Neural cell (in vitro differentiated cells): ENCODE data around the gene TSGA10IP.

ENCODE experiments used
- CTCF ChIP-seq: fragments of 450-650 bp; IDR thresholded peaks from 2 replicates; pipeline ENCODE4 v1.5.1; 2014; ENCODE audit warnings: antibody characterized with exemption, mild to moderate bottlenecking, moderate library complexity; ENCODE audit not compliant: poor library complexity, severe bottlenecking
- EP300 ChIP-seq: fragments of 450-650 bp; conservative IDR thresholded peaks from 2 replicates; pipeline ENCODE4 v1.6.1; 2014; ENCODE audit warnings: antibody characterized with exemption, mild to moderate bottlenecking, moderate library complexity; ENCODE audit not compliant: poor library complexity, severe bottlenecking
- EZH2 ChIP-seq: fragments of 200-600, 300-800 bp; shearing (Covaris generic), sonication (generic); IDR thresholded peaks from 2 replicates; pipeline ENCODE4 v1.6.1; 2014; ENCODE audit warnings: antibody characterized with exemption, low read length, borderline replicate concordance, mild to moderate bottlenecking; ENCODE audit not compliant: insufficient read depth, poor library complexity, severe bottlenecking
- POLR2AphosphoS5 ChIP-seq: IDR thresholded peaks from 2 replicates; pipeline ENCODE4 v1.6.1; 2012
- RAD21 ChIP-seq: fragments of 450-650 bp; conservative IDR thresholded peaks from 2 replicates; pipeline ENCODE4 v1.6.1; 2014; ENCODE audit warnings: antibody characterized with exemption, mild to moderate bottlenecking, moderate library complexity
- TF ChIP-seq, protein P1 (sequence below): IDR thresholded peaks from 2 replicates; pipeline ENCODE4 v1.6.1; 2012; ENCODE audit warnings: borderline replicate concordance

GRCh38 chr11:65961267-65962140 lies 16.2 kb downstream of the TSGA10IP start, which contains the start of gene SART1:
- TF ChIP-seq, protein P1, sequence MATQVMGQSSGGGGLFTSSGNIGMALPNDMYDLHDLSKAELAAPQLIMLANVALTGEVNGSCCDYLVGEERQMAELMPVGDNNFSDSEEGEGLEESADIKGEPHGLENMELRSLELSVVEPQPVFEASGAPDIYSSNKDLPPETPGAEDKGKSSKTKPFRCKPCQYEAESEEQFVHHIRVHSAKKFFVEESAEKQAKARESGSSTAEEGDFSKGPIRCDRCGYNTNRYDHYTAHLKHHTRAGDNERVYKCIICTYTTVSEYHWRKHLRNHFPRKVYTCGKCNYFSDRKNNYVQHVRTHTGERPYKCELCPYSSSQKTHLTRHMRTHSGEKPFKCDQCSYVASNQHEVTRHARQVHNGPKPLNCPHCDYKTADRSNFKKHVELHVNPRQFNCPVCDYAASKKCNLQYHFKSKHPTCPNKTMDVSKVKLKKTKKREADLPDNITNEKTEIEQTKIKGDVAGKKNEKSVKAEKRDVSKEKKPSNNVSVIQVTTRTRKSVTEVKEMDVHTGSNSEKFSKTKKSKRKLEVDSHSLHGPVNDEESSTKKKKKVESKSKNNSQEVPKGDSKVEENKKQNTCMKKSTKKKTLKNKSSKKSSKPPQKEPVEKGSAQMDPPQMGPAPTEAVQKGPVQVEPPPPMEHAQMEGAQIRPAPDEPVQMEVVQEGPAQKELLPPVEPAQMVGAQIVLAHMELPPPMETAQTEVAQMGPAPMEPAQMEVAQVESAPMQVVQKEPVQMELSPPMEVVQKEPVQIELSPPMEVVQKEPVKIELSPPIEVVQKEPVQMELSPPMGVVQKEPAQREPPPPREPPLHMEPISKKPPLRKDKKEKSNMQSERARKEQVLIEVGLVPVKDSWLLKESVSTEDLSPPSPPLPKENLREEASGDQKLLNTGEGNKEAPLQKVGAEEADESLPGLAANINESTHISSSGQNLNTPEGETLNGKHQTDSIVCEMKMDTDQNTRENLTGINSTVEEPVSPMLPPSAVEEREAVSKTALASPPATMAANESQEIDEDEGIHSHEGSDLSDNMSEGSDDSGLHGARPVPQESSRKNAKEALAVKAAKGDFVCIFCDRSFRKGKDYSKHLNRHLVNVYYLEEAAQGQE = peak; percentile 86
- TF ChIP-seq CTCF = peak; percentile 23
- TF ChIP-seq POLR2AphosphoS5 = peak; percentile 93
- TF ChIP-seq EP300 = peak; percentile 57
- TF ChIP-seq RAD21 = no peak
- TF ChIP-seq EZH2 = no peak
